Inferior parietal cortex (tissue), 1 donor: ENCODE results near the gene SMG9.

Experiments used
- DNase-seq: peaks from one replicate; pipeline ENCODE4 v3.0.0-alpha.2; 2016; ENCODE audit errors: extremely low spot score

The SMG9 gene, protein sequence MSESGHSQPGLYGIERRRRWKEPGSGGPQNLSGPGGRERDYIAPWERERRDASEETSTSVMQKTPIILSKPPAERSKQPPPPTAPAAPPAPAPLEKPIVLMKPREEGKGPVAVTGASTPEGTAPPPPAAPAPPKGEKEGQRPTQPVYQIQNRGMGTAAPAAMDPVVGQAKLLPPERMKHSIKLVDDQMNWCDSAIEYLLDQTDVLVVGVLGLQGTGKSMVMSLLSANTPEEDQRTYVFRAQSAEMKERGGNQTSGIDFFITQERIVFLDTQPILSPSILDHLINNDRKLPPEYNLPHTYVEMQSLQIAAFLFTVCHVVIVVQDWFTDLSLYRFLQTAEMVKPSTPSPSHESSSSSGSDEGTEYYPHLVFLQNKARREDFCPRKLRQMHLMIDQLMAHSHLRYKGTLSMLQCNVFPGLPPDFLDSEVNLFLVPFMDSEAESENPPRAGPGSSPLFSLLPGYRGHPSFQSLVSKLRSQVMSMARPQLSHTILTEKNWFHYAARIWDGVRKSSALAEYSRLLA

GRCh38 chr19:43754503-43755255, at the start of gene SMG9:
TSS of gene SMG9 (minus strand) at chr19:43754962. CDS start at chr19:43750741, 4,221 bp downstream.
- DNase-seq, result peak; percentile 98

DNA sequence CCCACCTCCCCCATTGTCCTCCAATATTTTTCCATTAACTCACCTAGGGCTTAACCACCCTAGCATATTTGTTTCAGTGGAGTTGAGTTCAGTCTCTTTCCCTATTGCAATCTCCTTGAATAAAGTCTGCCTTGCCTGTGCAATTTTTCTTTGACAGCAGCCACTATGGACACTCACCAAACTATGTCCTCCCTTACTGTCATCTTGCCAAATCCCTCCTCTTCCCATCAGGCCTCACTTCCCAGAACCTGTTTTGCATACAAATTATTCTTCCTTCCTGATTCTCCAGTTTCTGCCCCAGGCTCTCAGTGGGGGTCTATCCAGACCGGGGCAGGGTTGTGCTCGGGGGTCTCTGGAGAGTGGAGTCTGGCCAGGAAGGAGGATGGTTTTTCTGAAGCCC, 49.7 kb upstream of the SMG9 start:
- no peak for DNase-seq

GRCh38 chr19:43802216-43802951, 47.6 kb upstream of the SMG9 start, which contains the start of gene LYPD5:
TSS of gene LYPD5 (minus strand) at chr19:43802447. CDS start at chr19:43802380, 67 bp downstream.
- DNase-seq, result no peak

- DNase-seq, result no peak
Measured at GRCh38 chr19:43799502-43800142, 44.9 kb upstream of the SMG9 start.

GRCh38 chr19:43798546-43799409, 44.0 kb upstream of the SMG9 start:
- peak; percentile 36 for DNase-seq

DNA sequence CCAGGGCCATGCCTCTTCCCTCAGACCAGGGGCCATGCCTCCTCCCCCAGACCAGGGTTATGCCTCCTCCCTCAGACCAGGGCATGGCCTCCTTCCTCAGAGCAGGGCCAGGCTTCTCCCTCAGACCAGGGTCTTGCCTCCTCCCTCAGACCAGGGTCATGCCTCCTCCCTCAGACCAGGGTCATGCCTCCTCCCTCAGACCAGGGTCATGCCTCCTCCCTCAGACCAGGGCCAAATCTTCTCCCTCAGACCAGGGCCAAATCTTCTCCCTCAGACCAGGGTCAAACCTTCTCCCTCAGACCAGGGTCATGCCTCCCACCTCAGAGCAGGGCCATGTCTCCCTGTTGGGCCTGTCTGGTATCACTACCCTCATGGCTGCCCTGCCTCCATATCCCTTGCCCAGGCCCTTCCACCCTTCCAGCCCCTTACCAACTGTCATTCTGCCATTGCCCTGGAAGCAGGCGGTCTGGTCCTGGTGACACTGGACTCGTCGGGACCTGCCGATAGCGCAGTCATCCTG, 43.3 kb upstream of the SMG9 start:
- no peak for DNase-seq

DNA sequence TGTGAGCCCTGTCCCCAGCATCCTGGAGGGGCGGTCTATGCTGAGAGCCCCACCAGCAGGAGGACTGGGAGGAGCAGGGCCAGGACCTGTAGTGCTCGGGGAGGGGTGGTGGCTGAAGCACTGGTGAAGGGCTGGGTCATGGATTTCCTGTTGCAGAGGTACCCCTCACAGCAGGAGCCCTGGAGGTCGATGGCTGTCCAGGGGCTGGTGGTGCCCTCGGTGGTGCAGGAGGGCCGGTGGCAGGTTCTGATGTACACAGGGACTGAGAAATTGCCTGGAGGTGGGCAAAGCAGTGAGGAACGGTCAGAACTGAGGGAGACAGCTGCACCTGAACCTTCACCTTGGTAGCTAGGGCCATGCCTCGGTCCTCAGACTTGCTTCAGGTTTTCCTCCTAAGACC, 42.8 kb upstream of the SMG9 start:
- no peak for DNase-seq

DNA sequence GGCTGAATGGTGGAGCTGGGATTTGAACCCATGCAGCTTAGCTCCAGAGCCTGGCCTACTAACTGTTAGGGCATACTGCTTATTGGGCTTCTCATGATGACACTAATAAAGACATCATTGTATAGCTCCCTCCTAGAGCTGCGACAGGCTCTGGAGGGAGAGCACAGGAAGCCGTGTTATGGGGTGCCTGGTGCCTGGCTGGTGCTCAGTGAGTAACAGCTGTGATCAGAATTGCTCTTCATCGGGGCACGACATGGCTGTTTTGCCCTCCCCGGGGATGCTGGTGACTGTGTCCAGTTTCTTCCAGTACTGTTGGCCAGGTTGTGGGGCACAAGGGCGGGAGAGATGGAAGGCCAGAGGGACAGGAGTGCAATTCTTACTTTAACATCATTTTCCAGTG, 42.4 kb upstream of the SMG9 start:
- DNase-seq, result no peak

GRCh38 chr19:43790587-43790986, 35.8 kb upstream of the SMG9 start:
- DNase-seq, result no peak

DNA sequence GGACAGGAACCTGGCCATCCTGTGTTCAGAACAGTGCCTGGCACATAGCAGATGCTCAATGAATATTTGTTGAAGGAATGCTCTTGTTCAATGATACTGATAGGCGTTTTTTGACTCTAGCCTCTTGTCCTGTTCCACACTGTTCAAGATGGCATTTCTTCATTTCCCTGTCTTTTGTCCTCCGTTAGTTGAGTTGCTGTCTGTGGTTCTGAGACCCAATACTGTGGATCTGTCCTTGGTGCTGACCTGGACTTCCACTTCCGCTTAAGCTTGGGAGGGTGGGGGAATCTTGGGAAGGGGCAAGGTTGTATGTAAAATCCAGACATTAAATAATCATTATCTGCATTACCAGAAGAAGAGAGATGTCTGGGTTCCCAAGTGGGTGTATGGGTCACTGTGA, 34.3 kb upstream of the SMG9 start:
- DNase-seq, result no peak

DNA sequence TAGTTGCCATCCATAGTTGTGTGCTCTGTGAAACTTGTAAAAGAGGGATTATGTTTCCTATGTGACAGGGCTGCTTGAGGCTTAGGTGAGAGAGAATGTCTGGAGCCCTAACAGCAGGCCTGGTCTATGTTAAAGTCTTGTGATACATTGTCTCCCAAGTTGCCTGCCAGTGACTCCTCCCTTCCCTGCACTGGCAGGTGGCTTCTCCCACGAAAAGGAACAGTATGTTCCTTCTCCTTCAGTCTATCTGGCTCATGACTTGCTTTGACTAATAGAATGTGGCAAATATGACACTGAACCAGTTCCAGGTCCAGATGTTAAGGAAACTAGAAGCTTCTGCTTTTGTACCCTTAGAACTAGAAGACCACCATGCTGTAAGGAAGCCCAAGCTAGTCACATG, 31.9 kb upstream of the SMG9 start:
- DNase-seq, result no peak

DNA sequence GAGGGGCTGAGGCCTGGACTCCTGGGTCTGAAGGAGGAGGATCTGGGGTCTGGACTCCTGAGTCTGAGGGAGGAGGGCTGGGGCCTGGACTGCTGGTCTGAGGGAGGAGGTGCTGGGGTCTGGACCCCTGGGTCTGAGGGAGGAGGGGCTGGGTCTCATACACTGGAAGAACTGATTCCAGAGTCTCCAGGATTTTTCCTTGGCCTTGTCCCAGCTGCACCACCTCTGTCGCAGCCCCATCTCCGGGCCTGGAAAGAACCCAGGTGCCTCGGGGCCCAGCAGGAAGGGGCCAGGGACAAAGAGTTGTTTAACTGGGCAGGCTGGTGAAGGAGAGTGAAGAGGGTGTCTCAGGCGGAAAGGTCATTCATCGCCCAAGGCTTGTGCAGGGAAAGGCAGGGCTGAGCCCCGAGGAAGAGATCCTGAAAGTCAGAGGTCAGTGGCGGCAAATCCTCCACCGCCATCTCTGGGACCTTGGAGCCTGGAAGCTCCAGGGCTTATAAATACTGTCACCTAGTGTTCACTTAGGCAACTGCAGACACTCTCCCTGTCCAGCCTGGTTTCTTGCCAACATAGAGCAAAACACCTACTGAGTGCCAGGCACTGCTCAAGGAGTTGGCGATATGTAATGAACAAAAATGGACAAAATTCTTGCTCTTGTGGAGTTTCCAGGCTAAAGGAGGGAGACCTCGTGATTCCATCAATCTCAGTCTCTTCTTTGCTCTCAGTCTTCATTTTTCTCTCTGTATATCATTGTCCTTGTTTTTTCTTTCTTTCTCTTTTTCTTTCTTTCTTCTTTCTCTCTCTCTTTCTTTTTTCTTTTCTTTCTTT, 30.4 kb upstream of the SMG9 start:
- DNase-seq, result peak; percentile 83

DNA sequence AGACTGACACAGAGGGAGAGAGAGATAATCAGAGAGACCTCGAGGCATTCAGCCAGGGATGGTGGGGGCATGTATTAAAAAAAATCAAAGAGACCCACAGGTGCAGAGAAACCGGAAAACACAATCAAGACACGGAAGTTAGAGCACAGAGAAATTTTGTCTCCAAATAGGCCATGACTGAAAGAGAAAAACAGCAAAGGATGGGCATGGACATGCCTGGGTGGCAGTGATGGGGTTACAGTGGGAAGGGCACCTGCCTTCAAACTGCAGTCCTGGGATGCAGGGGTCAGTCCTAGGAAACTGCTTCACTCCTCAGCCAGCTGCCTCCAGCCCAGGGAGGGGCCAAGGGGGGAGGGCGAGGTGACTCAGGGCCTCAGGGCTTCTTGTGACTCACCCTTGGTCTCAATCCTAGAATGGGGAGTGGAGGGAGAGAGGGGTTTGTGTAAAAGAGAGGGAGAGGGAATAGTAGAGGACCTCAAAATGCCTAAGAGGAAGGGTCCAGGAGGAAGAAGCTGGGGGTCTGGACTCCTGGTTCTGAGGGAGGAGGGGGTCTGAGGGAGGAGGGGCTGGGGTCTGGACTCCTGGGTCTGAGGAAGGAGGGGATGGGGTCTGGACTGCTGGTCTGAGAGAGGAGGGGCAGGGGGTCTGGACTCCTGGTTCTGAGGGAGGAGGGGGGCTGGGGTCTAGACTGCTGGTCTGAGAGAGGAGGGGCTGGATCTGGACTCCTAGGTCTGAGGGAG, 29.6 kb upstream of the SMG9 start:
- no peak for DNase-seq

DNA sequence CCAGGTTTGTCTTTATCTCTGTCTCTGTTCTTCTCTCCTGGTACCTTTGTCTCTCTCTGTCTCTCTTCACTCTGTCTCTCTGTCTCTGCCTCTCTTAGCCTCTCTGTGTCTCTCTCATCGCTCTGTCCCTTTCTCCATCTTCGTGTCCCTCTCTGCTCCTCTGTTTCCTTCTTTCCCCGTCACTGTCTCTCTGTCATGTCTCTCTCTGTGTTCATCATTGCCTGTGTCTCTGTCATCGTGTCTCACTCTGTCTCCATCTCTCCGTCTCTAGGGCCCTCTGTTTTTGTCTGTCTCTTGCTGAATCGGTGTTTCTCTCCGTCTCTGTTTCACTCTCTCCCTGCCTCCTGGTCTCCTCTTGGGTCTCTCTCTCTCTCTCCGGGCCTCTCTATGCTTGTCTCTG, 28.9 kb upstream of the SMG9 start:
- no peak for DNase-seq

DNA sequence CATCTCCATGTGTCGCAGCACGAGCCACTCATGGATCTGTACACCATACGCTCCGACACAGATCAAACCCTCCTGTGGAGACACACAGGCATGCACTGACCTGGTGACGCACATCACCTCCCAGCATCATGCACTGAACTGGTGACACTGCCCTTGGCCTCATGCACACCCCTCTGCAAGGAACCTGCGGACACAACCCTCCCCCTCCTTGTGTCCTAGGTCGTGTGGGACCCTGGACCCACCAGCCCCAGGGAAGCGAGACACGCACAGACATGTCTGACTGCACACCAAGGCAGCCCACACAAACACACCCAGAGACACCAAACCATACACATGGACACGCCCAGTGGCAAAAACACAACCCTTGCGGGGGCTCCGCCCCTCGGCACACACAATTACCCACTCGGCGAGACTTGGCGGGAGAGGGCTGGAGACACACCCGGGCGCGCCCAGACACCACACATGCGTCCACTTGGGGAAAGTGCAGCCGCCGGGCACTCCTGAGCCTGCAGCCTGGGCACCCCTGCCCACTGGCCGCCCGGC, 28.0 kb upstream of the SMG9 start:
- DNase-seq, result no peak

DNA sequence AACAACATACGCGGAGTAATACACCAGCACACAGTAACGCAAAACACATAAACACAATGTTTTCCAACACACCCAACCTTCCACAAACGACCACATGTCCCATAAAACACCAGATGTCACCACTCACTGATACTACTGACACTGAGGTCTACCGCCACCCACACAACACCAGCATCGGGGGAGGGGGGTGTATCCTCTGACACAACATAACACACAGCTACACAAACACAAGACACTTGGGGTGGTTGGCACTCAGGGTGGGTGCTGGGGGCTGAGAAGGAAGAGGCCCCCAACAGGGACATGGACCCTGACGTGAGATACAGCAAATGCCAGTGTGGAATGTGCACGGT, 27.5 kb upstream of the SMG9 start:
- DNase-seq, result no peak

GRCh38 chr19:43781630-43782310, 27.0 kb upstream of the SMG9 start:
- no peak for DNase-seq
